Measurements from ENCODE around the gene COL24A1. TPM values are rescaled to one million over a fixed set of nuclear protein-coding genes. Genes with fewer than 3 reads are reported as not detected.

The COL24A1 gene
- total and polyA plus RNA-seq, 2 of the 8 experiments (the other 6 are each of a cell fraction or from before 2014, with no cell fraction given), result 0.23 to 1.1 TPM

GRCh38 chr1:86104606-86105532 lies 51.7 kb downstream of the COL24A1 start (continued):
- TF ChIP-seq, protein P1, sequence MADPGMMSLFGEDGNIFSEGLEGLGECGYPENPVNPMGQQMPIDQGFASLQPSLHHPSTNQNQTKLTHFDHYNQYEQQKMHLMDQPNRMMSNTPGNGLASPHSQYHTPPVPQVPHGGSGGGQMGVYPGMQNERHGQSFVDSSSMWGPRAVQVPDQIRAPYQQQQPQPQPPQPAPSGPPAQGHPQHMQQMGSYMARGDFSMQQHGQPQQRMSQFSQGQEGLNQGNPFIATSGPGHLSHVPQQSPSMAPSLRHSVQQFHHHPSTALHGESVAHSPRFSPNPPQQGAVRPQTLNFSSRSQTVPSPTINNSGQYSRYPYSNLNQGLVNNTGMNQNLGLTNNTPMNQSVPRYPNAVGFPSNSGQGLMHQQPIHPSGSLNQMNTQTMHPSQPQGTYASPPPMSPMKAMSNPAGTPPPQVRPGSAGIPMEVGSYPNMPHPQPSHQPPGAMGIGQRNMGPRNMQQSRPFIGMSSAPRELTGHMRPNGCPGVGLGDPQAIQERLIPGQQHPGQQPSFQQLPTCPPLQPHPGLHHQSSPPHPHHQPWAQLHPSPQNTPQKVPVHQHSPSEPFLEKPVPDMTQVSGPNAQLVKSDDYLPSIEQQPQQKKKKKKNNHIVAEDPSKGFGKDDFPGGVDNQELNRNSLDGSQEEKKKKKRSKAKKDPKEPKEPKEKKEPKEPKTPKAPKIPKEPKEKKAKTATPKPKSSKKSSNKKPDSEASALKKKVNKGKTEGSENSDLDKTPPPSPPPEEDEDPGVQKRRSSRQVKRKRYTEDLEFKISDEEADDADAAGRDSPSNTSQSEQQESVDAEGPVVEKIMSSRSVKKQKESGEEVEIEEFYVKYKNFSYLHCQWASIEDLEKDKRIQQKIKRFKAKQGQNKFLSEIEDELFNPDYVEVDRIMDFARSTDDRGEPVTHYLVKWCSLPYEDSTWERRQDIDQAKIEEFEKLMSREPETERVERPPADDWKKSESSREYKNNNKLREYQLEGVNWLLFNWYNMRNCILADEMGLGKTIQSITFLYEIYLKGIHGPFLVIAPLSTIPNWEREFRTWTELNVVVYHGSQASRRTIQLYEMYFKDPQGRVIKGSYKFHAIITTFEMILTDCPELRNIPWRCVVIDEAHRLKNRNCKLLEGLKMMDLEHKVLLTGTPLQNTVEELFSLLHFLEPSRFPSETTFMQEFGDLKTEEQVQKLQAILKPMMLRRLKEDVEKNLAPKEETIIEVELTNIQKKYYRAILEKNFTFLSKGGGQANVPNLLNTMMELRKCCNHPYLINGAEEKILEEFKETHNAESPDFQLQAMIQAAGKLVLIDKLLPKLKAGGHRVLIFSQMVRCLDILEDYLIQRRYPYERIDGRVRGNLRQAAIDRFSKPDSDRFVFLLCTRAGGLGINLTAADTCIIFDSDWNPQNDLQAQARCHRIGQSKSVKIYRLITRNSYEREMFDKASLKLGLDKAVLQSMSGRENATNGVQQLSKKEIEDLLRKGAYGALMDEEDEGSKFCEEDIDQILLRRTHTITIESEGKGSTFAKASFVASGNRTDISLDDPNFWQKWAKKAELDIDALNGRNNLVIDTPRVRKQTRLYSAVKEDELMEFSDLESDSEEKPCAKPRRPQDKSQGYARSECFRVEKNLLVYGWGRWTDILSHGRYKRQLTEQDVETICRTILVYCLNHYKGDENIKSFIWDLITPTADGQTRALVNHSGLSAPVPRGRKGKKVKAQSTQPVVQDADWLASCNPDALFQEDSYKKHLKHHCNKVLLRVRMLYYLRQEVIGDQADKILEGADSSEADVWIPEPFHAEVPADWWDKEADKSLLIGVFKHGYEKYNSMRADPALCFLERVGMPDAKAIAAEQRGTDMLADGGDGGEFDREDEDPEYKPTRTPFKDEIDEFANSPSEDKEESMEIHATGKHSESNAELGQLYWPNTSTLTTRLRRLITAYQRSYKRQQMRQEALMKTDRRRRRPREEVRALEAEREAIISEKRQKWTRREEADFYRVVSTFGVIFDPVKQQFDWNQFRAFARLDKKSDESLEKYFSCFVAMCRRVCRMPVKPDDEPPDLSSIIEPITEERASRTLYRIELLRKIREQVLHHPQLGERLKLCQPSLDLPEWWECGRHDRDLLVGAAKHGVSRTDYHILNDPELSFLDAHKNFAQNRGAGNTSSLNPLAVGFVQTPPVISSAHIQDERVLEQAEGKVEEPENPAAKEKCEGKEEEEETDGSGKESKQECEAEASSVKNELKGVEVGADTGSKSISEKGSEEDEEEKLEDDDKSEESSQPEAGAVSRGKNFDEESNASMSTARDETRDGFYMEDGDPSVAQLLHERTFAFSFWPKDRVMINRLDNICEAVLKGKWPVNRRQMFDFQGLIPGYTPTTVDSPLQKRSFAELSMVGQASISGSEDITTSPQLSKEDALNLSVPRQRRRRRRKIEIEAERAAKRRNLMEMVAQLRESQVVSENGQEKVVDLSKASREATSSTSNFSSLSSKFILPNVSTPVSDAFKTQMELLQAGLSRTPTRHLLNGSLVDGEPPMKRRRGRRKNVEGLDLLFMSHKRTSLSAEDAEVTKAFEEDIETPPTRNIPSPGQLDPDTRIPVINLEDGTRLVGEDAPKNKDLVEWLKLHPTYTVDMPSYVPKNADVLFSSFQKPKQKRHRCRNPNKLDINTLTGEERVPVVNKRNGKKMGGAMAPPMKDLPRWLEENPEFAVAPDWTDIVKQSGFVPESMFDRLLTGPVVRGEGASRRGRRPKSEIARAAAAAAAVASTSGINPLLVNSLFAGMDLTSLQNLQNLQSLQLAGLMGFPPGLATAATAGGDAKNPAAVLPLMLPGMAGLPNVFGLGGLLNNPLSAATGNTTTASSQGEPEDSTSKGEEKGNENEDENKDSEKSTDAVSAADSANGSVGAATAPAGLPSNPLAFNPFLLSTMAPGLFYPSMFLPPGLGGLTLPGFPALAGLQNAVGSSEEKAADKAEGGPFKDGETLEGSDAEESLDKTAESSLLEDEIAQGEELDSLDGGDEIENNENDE (IDR thresholded peaks at IDR 0.05; ENCODE audit: insufficient replicate concordance, low read length), result no peak

All from H1 (cell line).